CD4-positive, alpha-beta T cell (primary cell): ENCODE measurements around the gene LMNTD2. TPM values are rescaled to one million over a fixed set of nuclear protein-coding genes. Genes with fewer than 3 reads are reported as not detected.

Experiments used
- ATAC-seq: fragments of 200-7000 bp; cut with Tn5 transposase; one replicate; pipeline ENCODE4 v1.10.0; 2022; ENCODE audit warnings: mild to moderate bottlenecking; ENCODE audit not compliant: poor library complexity
- CTCF ChIA-PET: fragments of 350-600 bp; sonication (Branson Sonifier 250); formaldehyde crosslinking; loops from one replicate; lab custom pipeline; 2021; ENCODE audit warnings: antibody characterized with exemption, inconsistent platforms; lab: Charles Lee
- POLR2A ChIA-PET: fragments of 350-600 bp; sonication (Branson Sonifier 250); formaldehyde crosslinking; loops from one replicate; lab custom pipeline; 2021; ENCODE audit warnings: antibody characterized with exemption, inconsistent platforms; lab: Charles Lee
- DNase-seq, 14 experiments: peaks; one replicate each; pipeline ENCODE4 v3.0.0-alpha.2; 2013 to 2020; ENCODE audit warnings: mixed read lengths in 2 of 14
- H3K27ac ChIP-seq, 2 donors: one replicate each; pipeline versions ENCODE4 v1.5.1 to v1.7.0; 2013; ENCODE audit warnings: low read length in 2 of 2, low read depth in 1 of 2, mild to moderate bottlenecking in 1 of 2
- H3K27me3 ChIP-seq, 2 experiments: 1 replicate in 1 of 2; 2 replicates in 1 of 2; pipeline versions ENCODE4 v1.6.1 to v1.7.0; 2013; ENCODE audit warnings: low read length in 2 of 2, control low read depth in 1 of 2, mild to moderate bottlenecking in 1 of 2, moderate library complexity in 1 of 2; ENCODE audit not compliant: insufficient read depth in 2 of 2, control insufficient read depth in 1 of 2
- H3K36me3 ChIP-seq: one replicate; pipeline ENCODE4 v1.6.1; 2013; ENCODE audit warnings: low read length, control low read depth; ENCODE audit not compliant: insufficient read depth
- H3K4me1 ChIP-seq: one replicate; pipeline ENCODE4 v1.6.1; 2013; ENCODE audit warnings: low read length, control low read depth; ENCODE audit not compliant: insufficient read depth
- H3K4me3 ChIP-seq: one replicate; pipeline ENCODE4 v1.5.1; 2013; ENCODE audit warnings: mild to moderate bottlenecking, low read length, moderate library complexity
- H3K9me3 ChIP-seq, 2 experiments: 1 replicate in 1 of 2; 2 replicates in 1 of 2; pipeline versions ENCODE4 v1.6.1 to v1.7.0; 2013; ENCODE audit warnings: low read length in 2 of 2, mild to moderate bottlenecking in 2 of 2, control low read depth in 1 of 2, moderate library complexity in 1 of 2; ENCODE audit not compliant: control insufficient read depth in 1 of 2, insufficient read depth in 1 of 2
- H3K27ac Mint-ChIP-seq: one replicate; pipeline ENCODE4 v1.8.0; 2020; ENCODE audit warnings: mixed read lengths
- H3K27me3 Mint-ChIP-seq: one replicate; pipeline ENCODE4 v1.8.0; 2021; ENCODE audit warnings: mixed read lengths
- H3K36me3 Mint-ChIP-seq: one replicate; pipeline ENCODE4 v1.8.0; 2021; ENCODE audit warnings: low read depth, mixed read lengths
- H3K4me1 Mint-ChIP-seq: one replicate; pipeline ENCODE4 v1.8.0; 2021; ENCODE audit warnings: low read depth, mixed read lengths
- H3K4me3 Mint-ChIP-seq: one replicate; pipeline ENCODE4 v1.8.0; 2020; ENCODE audit warnings: mild to moderate bottlenecking, mixed read lengths
- H3K9me3 Mint-ChIP-seq: one replicate; pipeline ENCODE4 v1.8.0; 2020; ENCODE audit warnings: mixed read lengths
- intact Hi-C, 2 experiments: fragments of 100-400 bp; cut with DNase I in 1 of 2; cut with micrococcal nuclease in 1 of 2; formaldehyde crosslinking; loops; one replicate each; pipeline versions ENCODE4 v1.15.1 to v1.9.0; 2023 to 2025; cut with DNase I, micrococcal nuclease
- total RNA-seq, 174 experiments: library from RNA in 2 of 174; stranded (reverse) in 2 of 174; gene quantifications; one replicate each; pipeline ENCODE4 v1.2.3 and lab custom pipeline; 2021 to 2026
- TF ChIP-seq, protein P1 (sequence below): fragments of 200-600 bp; IDR thresholded peaks from one replicate; pipeline ENCODE4 v1.8.0; 2022; ENCODE audit warnings: antibody characterized with exemption, mild to moderate bottlenecking

LMNTD2 gene
- total RNA-seq, 2 experiments from 2014 or later: 8.2 to 10.3 TPM

DNA sequence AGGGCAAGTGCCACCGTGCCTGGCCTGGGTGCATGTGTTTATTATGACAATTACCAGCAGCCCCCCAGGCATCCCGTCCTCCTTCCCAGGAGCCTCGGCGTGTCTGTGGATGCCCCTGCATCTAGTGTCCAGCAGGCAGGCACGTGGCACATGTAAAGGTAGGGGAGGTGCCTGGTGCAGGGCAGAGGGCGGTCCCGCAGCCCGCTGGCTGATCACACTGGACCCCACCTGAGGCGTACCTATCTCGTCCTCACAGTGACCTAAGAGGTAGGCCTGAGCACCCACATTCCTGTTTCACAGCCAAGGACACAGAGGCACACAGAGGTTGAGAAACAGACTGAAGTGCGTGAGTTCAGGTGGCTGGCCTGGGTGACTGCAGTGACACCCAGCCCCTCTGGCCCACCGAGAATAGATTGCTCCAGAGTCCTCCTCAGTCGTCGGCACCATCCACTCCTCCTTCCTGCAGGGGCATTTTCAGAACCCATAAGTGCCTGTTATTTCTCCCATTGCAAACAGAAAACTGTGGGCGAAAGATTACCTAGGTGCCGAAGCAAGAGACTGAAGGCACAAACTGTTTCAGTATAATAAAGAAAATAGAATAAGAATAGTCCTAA is 12.7 kb upstream of the LMNTD2 start:
- ATAC-seq: no peak
- no peak overlapping the region for H3K4me3 ChIP-seq
- intact Hi-C loops: no loop called here
- H3K9me3 ChIP-seq: no peaks in the 10 kb centered on the region
- POLR2A ChIA-PET: no interaction called here
- Mint-ChIP-seq H3K9me3 (no peaks in the 10 kb centered on the region), H3K36me3 (peaks cover 10% of the 10 kb centered on the region), H3K27me3 (peaks cover 4% of the 10 kb centered on the region), H3K4me1 (peaks cover 25% of the 10 kb centered on the region), H3K27ac (no peak overlapping the region), H3K4me3 (no peak overlapping the region)
- TF ChIP-seq, protein P1, sequence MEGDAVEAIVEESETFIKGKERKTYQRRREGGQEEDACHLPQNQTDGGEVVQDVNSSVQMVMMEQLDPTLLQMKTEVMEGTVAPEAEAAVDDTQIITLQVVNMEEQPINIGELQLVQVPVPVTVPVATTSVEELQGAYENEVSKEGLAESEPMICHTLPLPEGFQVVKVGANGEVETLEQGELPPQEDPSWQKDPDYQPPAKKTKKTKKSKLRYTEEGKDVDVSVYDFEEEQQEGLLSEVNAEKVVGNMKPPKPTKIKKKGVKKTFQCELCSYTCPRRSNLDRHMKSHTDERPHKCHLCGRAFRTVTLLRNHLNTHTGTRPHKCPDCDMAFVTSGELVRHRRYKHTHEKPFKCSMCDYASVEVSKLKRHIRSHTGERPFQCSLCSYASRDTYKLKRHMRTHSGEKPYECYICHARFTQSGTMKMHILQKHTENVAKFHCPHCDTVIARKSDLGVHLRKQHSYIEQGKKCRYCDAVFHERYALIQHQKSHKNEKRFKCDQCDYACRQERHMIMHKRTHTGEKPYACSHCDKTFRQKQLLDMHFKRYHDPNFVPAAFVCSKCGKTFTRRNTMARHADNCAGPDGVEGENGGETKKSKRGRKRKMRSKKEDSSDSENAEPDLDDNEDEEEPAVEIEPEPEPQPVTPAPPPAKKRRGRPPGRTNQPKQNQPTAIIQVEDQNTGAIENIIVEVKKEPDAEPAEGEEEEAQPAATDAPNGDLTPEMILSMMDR: no peak
- peaks cover 42% of the 10 kb centered on the region for H3K4me1 ChIP-seq
- H3K36me3 ChIP-seq: peaks cover 2% of the 10 kb centered on the region
- H3K27me3 ChIP-seq: no peaks in the 10 kb centered on the region
- no peak for DNase-seq
- H3K27ac ChIP-seq: no peak overlapping the region
- CTCF ChIA-PET: no interaction called here

DNA sequence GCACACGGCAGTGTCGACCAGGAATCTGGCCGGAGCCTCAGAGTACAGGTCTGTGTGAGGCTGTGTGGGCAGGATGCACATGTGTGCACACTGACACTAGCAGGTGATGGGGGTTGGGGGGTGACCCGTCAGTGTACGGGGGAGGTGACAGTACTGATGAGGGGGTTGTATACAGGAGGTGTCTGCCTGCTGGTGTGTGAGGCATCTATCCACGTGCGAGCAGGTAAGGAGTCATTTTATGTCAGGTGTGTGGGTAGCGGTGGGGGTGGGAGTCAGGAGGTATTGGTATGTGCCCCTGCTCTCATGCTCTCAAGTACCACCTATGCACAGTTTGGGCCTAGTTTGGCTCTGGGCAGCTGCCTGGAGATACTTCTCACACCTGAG is 11.3 kb upstream of the LMNTD2 start:
- intact Hi-C loops: no loop called here
- no peak overlapping the region for H3K27ac Mint-ChIP-seq

DNA sequence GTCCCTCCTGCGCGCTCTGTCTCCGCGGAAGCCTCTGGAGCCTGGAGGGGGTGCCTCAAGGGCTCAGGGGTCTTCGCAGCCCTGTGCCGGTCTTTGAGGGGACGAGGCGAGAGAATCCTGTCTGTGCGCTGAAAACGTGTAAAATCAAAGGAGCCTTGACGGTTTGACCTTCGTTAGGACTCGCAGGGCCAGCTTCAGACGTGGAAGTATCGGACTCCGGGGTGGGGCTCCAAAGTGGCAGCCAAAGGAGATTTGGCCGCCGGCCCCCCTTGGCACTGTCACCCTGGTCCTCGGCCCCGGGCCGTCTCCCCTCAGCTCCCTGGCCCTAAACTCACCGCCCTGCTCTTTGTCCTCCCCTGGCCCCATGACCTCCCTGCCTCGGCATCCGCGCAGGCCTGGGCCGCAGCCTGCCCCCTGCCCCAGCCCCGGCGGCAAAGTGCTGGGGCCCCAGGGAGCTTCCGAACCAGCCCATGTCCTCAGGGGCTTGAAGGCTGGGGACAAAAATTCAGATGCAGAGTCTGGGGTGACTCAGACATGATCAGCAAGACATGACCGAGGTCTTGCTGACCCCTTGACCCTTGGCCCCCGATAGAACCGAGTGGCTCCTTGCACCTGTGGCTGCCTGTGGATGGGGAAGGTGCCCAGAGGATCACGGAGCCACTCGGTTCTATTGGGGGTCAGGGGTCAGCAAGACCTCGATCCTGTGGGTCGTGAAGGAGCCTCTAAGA is 8.8 kb upstream of the LMNTD2 start:
- CTCF ChIA-PET: interaction anchor here (0.9 to 1.8 kb wide), 3 partner anchors 9 to 15 kb away, joined by 3 to 9 read pairs (median 3); partner anchors contain the start of gene LMNTD2
- intact Hi-C loops: loop anchor here (2.0 to 10.0 kb wide), 3 partner anchors 19 to 125 kb away; partner anchors contain the start of genes DEAF1 (in 1 of the 2), RNH1 (in 1 of the 2) and TMEM80 (in 1 of the 2)
- no peaks in the 10 kb centered on the region for H3K9me3 Mint-ChIP-seq
- Histone ChIP-seq H3K4me3 (peak overlapping the region; percentile 70), H3K27me3 (no peaks in the 10 kb centered on the region), H3K9me3 (no peaks in the 10 kb centered on the region), H3K4me1 (peaks cover 17% of the 10 kb centered on the region), H3K27ac (peak overlapping the region; percentile 17 to 69), H3K36me3 (no peaks in the 10 kb centered on the region)
- peak overlapping the region; percentile 17 for H3K27ac Mint-ChIP-seq
- peak overlapping the region; percentile 82 for H3K4me3 Mint-ChIP-seq
- DNase-seq (no peak), ATAC-seq (no peak)
- POLR2A ChIA-PET: interaction anchor here (1.2 to 3.1 kb wide), 9 partner anchors 9 to 362 kb away, joined by 3 to 21 read pairs (median 7); partner anchors contain the start of genes BET1L, DEAF1, IRF7 and LMNTD2
- no peaks in the 10 kb centered on the region for H3K27me3 Mint-ChIP-seq
- TF ChIP-seq, protein P1: no peak
- H3K36me3 Mint-ChIP-seq: no peaks in the 10 kb centered on the region
- peaks cover 10% of the 10 kb centered on the region for H3K4me1 Mint-ChIP-seq

More for the DNA sequence above, 11.3 kb upstream of the LMNTD2 start:
- Histone ChIP-seq H3K36me3 (no peaks in the 10 kb centered on the region), H3K4me3 (no peak overlapping the region), H3K27me3 (no peaks in the 10 kb centered on the region), H3K4me1 (peaks cover 30% of the 10 kb centered on the region), H3K9me3 (no peaks in the 10 kb centered on the region), H3K27ac (no peak overlapping the region)
- ChIA-PET CTCF (no interaction called here), POLR2A (no interaction called here)
- TF ChIP-seq, protein P1: no peak
- Mint-ChIP-seq H3K4me3 (peak overlapping the region; percentile 20), H3K9me3 (no peaks in the 10 kb centered on the region), H3K4me1 (peaks cover 19% of the 10 kb centered on the region), H3K36me3 (peaks cover 5% of the 10 kb centered on the region), H3K27me3 (peaks cover 4% of the 10 kb centered on the region)
- DNase-seq (no peak), ATAC-seq (no peak)
